HS-5 (cell line): ENCODE data around the gene MTHFS.
"Not testable (repeated sequence)": the region's sequence is repeated elsewhere in the genome, so short reads cannot be mapped to it uniquely, and the experiment has no call there.

ENCODE experiments used
- DNase-seq: peaks from one replicate; pipeline ENCODE4 v3.0.0-alpha.2; 2012; ENCODE audit warnings: low read depth

Gene MTHFS

GRCh38 chr15:79915776-79916501 is 19.1 kb upstream of the MTHFS start:
- DNase-seq: not testable (repeated sequence)

- no peak for DNase-seq
These were observed 17.9 kb upstream of the MTHFS start for GRCh38 chr15:79914728-79915127.

GRCh38 chr15:79909556-79910335 is 12.9 kb upstream of the MTHFS start:
- DNase-seq: not testable (repeated sequence)

GRCh38 chr15:79904271-79904670 is 7.5 kb upstream of the MTHFS start:
- no peak for DNase-seq

GRCh38 chr15:79903626-79904025 is 6.8 kb upstream of the MTHFS start:
- no peak for DNase-seq

GRCh38 chr15:79903144-79903543 is 6.3 kb upstream of the MTHFS start:
- DNase-seq: no peak

GRCh38 chr15:79901958-79902357 is 5.1 kb upstream of the MTHFS start:
- DNase-seq: no peak

- DNase-seq: not testable (repeated sequence)
These were observed 4.1 kb upstream of the MTHFS start for GRCh38 chr15:79900818-79901378.

GRCh38 chr15:79900087-79900486 is 3.3 kb upstream of the MTHFS start:
- no peak for DNase-seq

- not testable (repeated sequence) for DNase-seq
These were observed 2.0 kb upstream of the MTHFS start for GRCh38 chr15:79898786-79899185.

GRCh38 chr15:79898369-79898768 is 1.6 kb upstream of the MTHFS start:
- DNase-seq: no peak

GRCh38 chr15:79897701-79898113 is 893 bp upstream of the MTHFS start:
- DNase-seq: no peak

GRCh38 chr15:79897380-79897678 is 515 bp upstream of the MTHFS start:
- DNase-seq: no peak

GRCh38 chr15:79896131-79896633 is 632 bp downstream of the MTHFS start:
- DNase-seq: no peak

- DNase-seq: no peak
These were observed 9.5 kb downstream of the MTHFS start for GRCh38 chr15:79887054-79887930.

- no peak for DNase-seq
These were observed 10.7 kb downstream of the MTHFS start for GRCh38 chr15:79886124-79886523.

- DNase-seq: no peak
These were observed 12.6 kb downstream of the MTHFS start for GRCh38 chr15:79884204-79884596.

- no peak for DNase-seq
These were observed 13.1 kb downstream of the MTHFS start for GRCh38 chr15:79883579-79884203.

- no peak for DNase-seq
These were observed 15.1 kb downstream of the MTHFS start for GRCh38 chr15:79881668-79882067.

- no peak for DNase-seq
These were observed 15.6 kb downstream of the MTHFS start for GRCh38 chr15:79881254-79881653.

GRCh38 chr15:79878078-79878705 is 18.6 kb downstream of the MTHFS start:
- DNase-seq: no peak
